Measurements from ENCODE around the gene ADPGK. TPM values are rescaled to one million over a fixed set of nuclear protein-coding genes. Genes with fewer than 3 reads are reported as not detected.
"Not testable (repeated sequence)": the region's sequence is repeated elsewhere in the genome, so short reads cannot be mapped to it uniquely, and the experiment has no call there.

The ADPGK gene
- total RNA-seq, 1 donor from 2014 or later = 54.4 TPM

GRCh38 chr15:72733941-72734738, 49.4 kb downstream of the ADPGK start:
- Mint-ChIP-seq H3K4me1 (no peaks in the 10 kb centered on the region), H3K9me3 (no peaks in the 10 kb centered on the region), H3K4me3 (no peak overlapping the region), H3K27me3 (ENCODE audit: low read depth) (no peaks in the 10 kb centered on the region), H3K36me3 (peaks cover 40% of the 10 kb centered on the region), H3K27ac (no peak overlapping the region)
- TF ChIP-seq CTCF (IDR thresholded peaks at IDR 0.05; ENCODE audit: unreplicated experiment) = no peak
- DNase-seq (ENCODE audit: low spot score in 2 of 2, unreplicated experiment in 2 of 2) = no peak

- no peaks in the 10 kb centered on the region for H3K9me3 Mint-ChIP-seq
- peaks cover 28% of the 10 kb centered on the region for H3K36me3 Mint-ChIP-seq
- H3K4me1 Mint-ChIP-seq = no peaks in the 10 kb centered on the region
- H3K4me3 Mint-ChIP-seq = no peak overlapping the region
- H3K27ac Mint-ChIP-seq = no peak overlapping the region
- DNase-seq (ENCODE audit: low spot score in 2 of 2, unreplicated experiment in 2 of 2) = no peak
- TF ChIP-seq CTCF (IDR thresholded peaks at IDR 0.05; ENCODE audit: unreplicated experiment) = no peak
- H3K27me3 Mint-ChIP-seq (ENCODE audit: low read depth) = no peaks in the 10 kb centered on the region
These were observed 51.0 kb downstream of the ADPGK start for GRCh38 chr15:72732516-72732915.

- Mint-ChIP-seq H3K27ac (no peak overlapping the region), H3K36me3 (peaks cover 27% of the 10 kb centered on the region), H3K27me3 (ENCODE audit: low read depth) (no peaks in the 10 kb centered on the region), H3K4me3 (no peak overlapping the region), H3K9me3 (no peaks in the 10 kb centered on the region), H3K4me1 (no peaks in the 10 kb centered on the region)
- no peak for DNase-seq (ENCODE audit: low spot score in 2 of 2, unreplicated experiment in 2 of 2)
- no peak for TF ChIP-seq CTCF (IDR thresholded peaks at IDR 0.05; ENCODE audit: unreplicated experiment)
These were observed 51.5 kb downstream of the ADPGK start for GRCh38 chr15:72732086-72732485.

GRCh38 chr15:72728821-72729220, 54.7 kb downstream of the ADPGK start:
- H3K27ac Mint-ChIP-seq = no peak overlapping the region
- no peaks in the 10 kb centered on the region for H3K27me3 Mint-ChIP-seq (ENCODE audit: low read depth)

GRCh38 chr15:72728249-72728648, 55.3 kb downstream of the ADPGK start:
- H3K27me3 Mint-ChIP-seq (ENCODE audit: low read depth); H3K27ac Mint-ChIP-seq; H3K4me1 Mint-ChIP-seq; H3K9me3 Mint-ChIP-seq; H3K4me3 Mint-ChIP-seq; DNase-seq (ENCODE audit: low spot score in 2 of 2, unreplicated experiment in 2 of 2): not testable (repeated sequence)
- H3K36me3 Mint-ChIP-seq = peaks cover 16% of the 10 kb centered on the region

More at GRCh38 chr15:72728821-72729220, 54.7 kb downstream of the ADPGK start:
- no peak for TF ChIP-seq CTCF (IDR thresholded peaks at IDR 0.05; ENCODE audit: unreplicated experiment)
- Mint-ChIP-seq H3K36me3 (peaks cover 20% of the 10 kb centered on the region), H3K4me3 (no peak overlapping the region), H3K9me3 (no peaks in the 10 kb centered on the region), H3K4me1 (no peaks in the 10 kb centered on the region)
- DNase-seq (ENCODE audit: low spot score in 2 of 2, unreplicated experiment in 2 of 2) = no peak

GRCh38 chr15:72727154-72727553, 56.4 kb downstream of the ADPGK start:
- H3K4me3 Mint-ChIP-seq = no peak overlapping the region
- H3K4me1 Mint-ChIP-seq = no peaks in the 10 kb centered on the region
- no peak overlapping the region for H3K27ac Mint-ChIP-seq
- no peaks in the 10 kb centered on the region for H3K9me3 Mint-ChIP-seq
- H3K36me3 Mint-ChIP-seq = peaks cover 10% of the 10 kb centered on the region
- no peak for TF ChIP-seq CTCF (IDR thresholded peaks at IDR 0.05; ENCODE audit: unreplicated experiment)
- no peaks in the 10 kb centered on the region for H3K27me3 Mint-ChIP-seq (ENCODE audit: low read depth)
- no peak for DNase-seq (ENCODE audit: low spot score in 2 of 2, unreplicated experiment in 2 of 2)

GRCh38 chr15:72725851-72726250, 57.7 kb downstream of the ADPGK start:
- H3K4me1 Mint-ChIP-seq; H3K27me3 Mint-ChIP-seq (ENCODE audit: low read depth); DNase-seq (ENCODE audit: low spot score in 2 of 2, unreplicated experiment in 2 of 2); H3K4me3 Mint-ChIP-seq; H3K27ac Mint-ChIP-seq; H3K9me3 Mint-ChIP-seq; H3K36me3 Mint-ChIP-seq: not testable (repeated sequence)
